NB4 (cell line): ENCODE data around the gene SPATA32.

Experiments
- POLR2A ChIP-seq: IDR thresholded peaks from 2 replicates; pipeline ENCODE4 v1.6.1; 2011; ENCODE audit warnings: mild to moderate bottlenecking; ENCODE audit not compliant: insufficient read length; ENCODE audit errors: extremely low read depth
- TF ChIP-seq, protein P1 (sequence below): IDR thresholded peaks from one replicate; pipeline ENCODE4 v1.5.1; 2012; ENCODE audit warnings: low read depth, low read length

DNA sequence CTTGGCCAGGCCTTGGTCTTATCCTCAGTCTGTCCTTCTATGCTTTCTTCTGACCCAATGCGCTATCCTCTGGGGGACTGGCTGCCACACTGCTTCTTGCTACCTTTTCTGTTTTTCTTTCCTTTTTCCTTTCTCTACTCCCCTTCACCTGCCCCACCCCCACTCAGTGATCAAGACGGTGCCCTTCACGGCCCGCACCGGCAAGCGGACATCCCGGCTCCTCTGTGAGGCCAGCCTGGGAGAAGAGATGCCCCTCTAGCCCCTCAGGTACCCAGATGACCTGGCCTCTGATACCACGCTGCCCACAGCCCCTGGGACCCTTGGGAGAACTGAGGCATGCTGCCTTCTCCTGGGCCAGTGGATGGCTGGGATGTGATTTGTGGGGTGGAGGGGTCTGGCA, 15.6 kb downstream of the SPATA32 start:
- TF ChIP-seq, protein P1, sequence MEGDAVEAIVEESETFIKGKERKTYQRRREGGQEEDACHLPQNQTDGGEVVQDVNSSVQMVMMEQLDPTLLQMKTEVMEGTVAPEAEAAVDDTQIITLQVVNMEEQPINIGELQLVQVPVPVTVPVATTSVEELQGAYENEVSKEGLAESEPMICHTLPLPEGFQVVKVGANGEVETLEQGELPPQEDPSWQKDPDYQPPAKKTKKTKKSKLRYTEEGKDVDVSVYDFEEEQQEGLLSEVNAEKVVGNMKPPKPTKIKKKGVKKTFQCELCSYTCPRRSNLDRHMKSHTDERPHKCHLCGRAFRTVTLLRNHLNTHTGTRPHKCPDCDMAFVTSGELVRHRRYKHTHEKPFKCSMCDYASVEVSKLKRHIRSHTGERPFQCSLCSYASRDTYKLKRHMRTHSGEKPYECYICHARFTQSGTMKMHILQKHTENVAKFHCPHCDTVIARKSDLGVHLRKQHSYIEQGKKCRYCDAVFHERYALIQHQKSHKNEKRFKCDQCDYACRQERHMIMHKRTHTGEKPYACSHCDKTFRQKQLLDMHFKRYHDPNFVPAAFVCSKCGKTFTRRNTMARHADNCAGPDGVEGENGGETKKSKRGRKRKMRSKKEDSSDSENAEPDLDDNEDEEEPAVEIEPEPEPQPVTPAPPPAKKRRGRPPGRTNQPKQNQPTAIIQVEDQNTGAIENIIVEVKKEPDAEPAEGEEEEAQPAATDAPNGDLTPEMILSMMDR: no peak
- no peak for TF ChIP-seq POLR2A
